ENCODE measurements around the gene C1QC.

- TF ChIP-seq CTCF (IDR thresholded peaks at IDR 0.05) (no peak), POLR2A (IDR thresholded peaks at IDR 0.05) (no peak)
Observed at GRCh38 chr1:22594396-22594795, 49.0 kb upstream of the C1QC start.

All from testis (tissue), 2 donors.